Measurements from ENCODE around the gene KRT86. TPM values are rescaled to one million over a fixed set of nuclear protein-coding genes. Genes with fewer than 3 reads are reported as not detected.

KRT86 gene
- total RNA-seq, 1 donor from 2014 or later: 2.2 TPM

DNA sequence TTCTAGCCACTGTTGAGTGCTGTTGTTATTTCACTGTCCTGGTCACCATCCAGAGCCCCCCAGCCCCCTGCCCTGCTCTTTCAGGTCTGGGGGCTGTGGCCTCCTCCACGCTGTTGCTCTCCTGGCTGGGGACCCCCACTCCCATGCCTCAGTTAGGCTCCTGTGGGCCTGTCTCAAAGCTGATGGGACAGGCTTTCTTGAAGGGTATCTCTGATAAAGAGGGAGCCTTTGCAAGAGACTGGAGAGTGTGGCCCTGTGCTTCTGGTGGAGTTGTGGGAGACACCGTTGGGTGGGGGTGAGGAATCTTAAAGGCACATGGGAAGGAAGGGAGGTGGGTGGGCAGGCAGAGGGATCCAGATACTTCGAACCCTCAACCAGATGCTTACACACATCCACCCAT, 12.2 kb upstream of the KRT86 start:
- no peak overlapping the region for H3K4me3 ChIP-seq (ENCODE audit: low read depth, low read length)
- TF ChIP-seq, protein P1, sequence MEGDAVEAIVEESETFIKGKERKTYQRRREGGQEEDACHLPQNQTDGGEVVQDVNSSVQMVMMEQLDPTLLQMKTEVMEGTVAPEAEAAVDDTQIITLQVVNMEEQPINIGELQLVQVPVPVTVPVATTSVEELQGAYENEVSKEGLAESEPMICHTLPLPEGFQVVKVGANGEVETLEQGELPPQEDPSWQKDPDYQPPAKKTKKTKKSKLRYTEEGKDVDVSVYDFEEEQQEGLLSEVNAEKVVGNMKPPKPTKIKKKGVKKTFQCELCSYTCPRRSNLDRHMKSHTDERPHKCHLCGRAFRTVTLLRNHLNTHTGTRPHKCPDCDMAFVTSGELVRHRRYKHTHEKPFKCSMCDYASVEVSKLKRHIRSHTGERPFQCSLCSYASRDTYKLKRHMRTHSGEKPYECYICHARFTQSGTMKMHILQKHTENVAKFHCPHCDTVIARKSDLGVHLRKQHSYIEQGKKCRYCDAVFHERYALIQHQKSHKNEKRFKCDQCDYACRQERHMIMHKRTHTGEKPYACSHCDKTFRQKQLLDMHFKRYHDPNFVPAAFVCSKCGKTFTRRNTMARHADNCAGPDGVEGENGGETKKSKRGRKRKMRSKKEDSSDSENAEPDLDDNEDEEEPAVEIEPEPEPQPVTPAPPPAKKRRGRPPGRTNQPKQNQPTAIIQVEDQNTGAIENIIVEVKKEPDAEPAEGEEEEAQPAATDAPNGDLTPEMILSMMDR (conservative IDR thresholded peaks at IDR 0.05; ENCODE audit: low read depth, low read length): no peak
- no peak for DNase-seq (ENCODE audit: low read depth)

DNA sequence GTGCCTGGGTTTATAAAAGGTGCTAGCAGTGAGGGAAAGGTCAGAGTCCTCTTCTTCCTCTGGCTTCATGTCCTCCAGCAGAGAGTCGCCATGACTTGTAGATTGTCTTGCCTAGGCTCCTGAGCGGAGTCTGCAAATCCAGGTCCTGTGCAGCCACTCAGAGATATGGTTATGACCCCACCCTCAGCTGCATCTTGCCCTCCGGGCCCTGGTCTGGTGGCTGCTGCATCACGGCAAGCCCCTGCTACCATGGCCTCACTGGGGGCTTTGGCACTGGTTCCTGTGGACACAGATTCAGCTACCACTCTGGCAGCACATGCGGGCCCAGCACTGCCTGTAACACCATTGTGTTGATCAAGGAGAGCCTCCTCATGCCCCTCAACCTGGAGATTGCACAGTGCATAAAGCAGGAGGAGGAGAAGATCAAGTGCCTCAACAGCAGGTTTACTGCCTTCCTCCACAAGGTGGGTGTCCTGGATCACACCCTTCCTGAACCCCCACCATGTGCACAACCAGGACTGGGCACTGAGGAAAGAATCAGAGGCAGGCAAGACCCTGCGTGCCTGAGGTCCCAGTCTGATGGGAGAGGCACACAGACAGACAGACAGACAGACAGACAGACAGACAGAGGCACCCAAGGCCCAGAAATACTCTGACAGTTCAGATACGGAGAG, 10.5 kb upstream of the KRT86 start:
- TF ChIP-seq, protein P1 (conservative IDR thresholded peaks at IDR 0.05; ENCODE audit: low read depth, low read length): no peak
- no peak overlapping the region for H3K4me3 ChIP-seq (ENCODE audit: low read depth, low read length)
- no peak for DNase-seq (ENCODE audit: low read depth)

DNA sequence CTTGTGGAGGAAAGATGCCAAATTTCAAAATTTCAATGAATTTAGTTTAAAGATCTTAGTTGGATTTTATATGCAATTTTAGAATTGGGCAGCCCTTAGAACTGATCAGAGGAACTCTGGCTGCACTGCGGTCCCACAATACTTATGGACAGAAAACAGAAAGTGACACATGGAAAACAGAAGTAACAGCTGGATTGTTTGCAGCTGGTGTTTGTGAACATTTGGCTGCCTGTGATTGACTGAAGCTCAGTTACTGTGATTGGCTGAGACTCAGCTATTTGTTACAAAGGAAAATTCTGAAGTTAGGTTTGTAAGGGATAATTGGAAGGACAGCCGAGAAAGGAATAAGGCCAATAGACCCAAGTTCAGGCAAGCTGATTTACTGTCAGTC, 10.0 kb upstream of the KRT86 start:
- TF ChIP-seq, protein P1 (conservative IDR thresholded peaks at IDR 0.05; ENCODE audit: low read depth, low read length): no peak
- H3K4me3 ChIP-seq (ENCODE audit: low read depth, low read length): no peak overlapping the region
- no peak for DNase-seq (ENCODE audit: low read depth)

GRCh38 chr12:52266514-52266913, 7.9 kb upstream of the KRT86 start:
- H3K4me3 ChIP-seq (ENCODE audit: low read depth, low read length): no peak overlapping the region
- TF ChIP-seq, protein P1 (conservative IDR thresholded peaks at IDR 0.05; ENCODE audit: low read depth, low read length): no peak
- no peak for DNase-seq (ENCODE audit: low read depth)

GRCh38 chr12:52267266-52267665, 7.2 kb upstream of the KRT86 start:
- DNase-seq (ENCODE audit: low read depth): no peak
- TF ChIP-seq, protein P1 (conservative IDR thresholded peaks at IDR 0.05; ENCODE audit: low read depth, low read length): no peak
- H3K4me3 ChIP-seq (ENCODE audit: low read depth, low read length): no peak overlapping the region

DNA sequence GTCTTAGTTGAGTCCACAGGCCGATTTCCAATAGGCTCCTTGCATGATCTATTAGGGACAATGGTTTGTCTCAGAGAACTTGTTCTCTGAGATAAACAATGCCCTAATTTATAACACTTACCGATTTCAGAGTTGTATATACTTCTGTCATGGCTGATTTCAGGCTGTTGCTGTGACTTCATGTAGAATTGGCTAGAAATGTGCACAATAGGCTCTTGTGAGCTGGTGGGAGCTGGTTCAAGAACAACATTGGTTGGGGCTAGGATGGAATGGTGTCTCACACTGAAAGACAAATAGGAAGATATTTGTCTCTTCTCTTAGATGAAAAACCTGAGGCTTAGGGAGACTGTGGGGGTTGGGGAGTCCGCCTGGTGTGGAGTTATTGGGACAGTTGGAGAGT, 6.7 kb upstream of the KRT86 start:
- TF ChIP-seq, protein P1 (conservative IDR thresholded peaks at IDR 0.05; ENCODE audit: low read depth, low read length): no peak
- DNase-seq (ENCODE audit: low read depth): no peak
- no peak overlapping the region for H3K4me3 ChIP-seq (ENCODE audit: low read depth, low read length)

- TF ChIP-seq, protein P1 (conservative IDR thresholded peaks at IDR 0.05; ENCODE audit: low read depth, low read length): no peak
- no peak for DNase-seq (ENCODE audit: low read depth)
- H3K4me3 ChIP-seq (ENCODE audit: low read depth, low read length): no peak overlapping the region
These were observed 6.2 kb upstream of the KRT86 start for GRCh38 chr12:52268212-52268611.
